GM23248 (cell line): ENCODE data around the gene AP1M2.

Experiments used
- EZH2 ChIP-seq: fragments of 200-600 bp; sonication (generic); IDR thresholded peaks from 2 replicates; pipeline ENCODE4 v1.6.1; 2018; ENCODE audit warnings: antibody characterized with exemption, mild to moderate bottlenecking; ENCODE audit not compliant: insufficient read depth, poor library complexity, severe bottlenecking
- EZH2phosphoT487 ChIP-seq: fragments of 200-600 bp; sonication (generic); IDR thresholded peaks from 2 replicates; pipeline ENCODE4 v1.6.1; 2018; ENCODE audit warnings: antibody characterized with exemption, moderate library complexity, mild to moderate bottlenecking, low read depth; ENCODE audit not compliant: insufficient read depth

DNA sequence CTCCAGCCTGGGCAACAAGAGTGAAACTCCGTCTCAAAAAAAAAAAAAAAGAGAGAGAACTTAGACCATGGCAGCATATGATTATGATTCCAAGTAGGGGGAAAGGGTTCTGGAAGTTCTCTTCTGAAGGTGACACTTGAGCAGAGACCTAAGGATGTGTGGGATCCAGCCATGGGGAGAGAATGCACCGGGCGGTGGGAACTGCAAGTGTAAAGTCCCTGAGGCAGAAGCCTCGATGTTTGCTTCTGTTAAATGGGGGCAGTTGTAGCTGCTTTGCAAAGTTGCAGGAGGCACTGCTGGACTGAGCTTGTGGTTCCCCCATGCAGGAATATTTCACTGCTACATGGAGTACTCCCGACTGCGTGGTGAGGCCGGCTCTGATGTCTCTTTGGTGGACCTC, 47.3 kb upstream of the AP1M2 start:
- TF ChIP-seq EZH2 (no peak), EZH2phosphoT487 (no peak)
